HepG2 (cell line): ENCODE data around the gene ARIH2. TPM values are rescaled to one million over a fixed set of nuclear protein-coding genes. Genes with fewer than 3 reads are reported as not detected.

Source experiments
- BHLHE40 ChIP-seq: IDR thresholded peaks from 2 replicates; pipeline ENCODE4 v1.6.1; 2011; ENCODE audit warnings: low read length, improper control_type of control experiment
- MED13 ChIP-seq: sonication (generic); formaldehyde crosslinking; IDR thresholded peaks from 2 replicates; pipeline ENCODE4 v1.5.0; 2020; ENCODE audit warnings: missing genetic modification reagents
- PAF1 ChIP-seq: IDR thresholded peaks from 2 replicates; pipeline ENCODE4 v1.6.1; 2016; ENCODE audit warnings: missing genetic modification reagents, missing compliant biosample characterization
- polyA plus RNA-seq, 8 experiments: library from polyadenylated mRNA; depleted of rRNA in 3 of 8; stranded (reverse) in 7 of 8; unstranded in 1 of 8; fragments of >200 nt; fragmentation: Illumina TruSeq in 4 of 8; extraction: Trizol in 4 of 8; gene quantifications; 2 replicates each; pipeline versions ENCODE4 v1.2.1 to v1.2.3, GENCODE V29; 2011 to 2016; ENCODE audit warnings: low read depth in 4 of 8, missing spikeins in 1 of 8, mixed read lengths in 1 of 8; ENCODE audit not compliant: insufficient read depth in 1 of 8
- total RNA-seq, 5 experiments: library from RNA; depleted of rRNA; stranded (reverse); fragments of >200 nt; fragmentation: Illumina TruSeq; extraction: Trizol; gene quantifications; 2 replicates each; pipeline ENCODE4 v1.2.3, GENCODE V29; 2016; ENCODE audit warnings: low read depth in 1 of 5
- TF ChIP-seq, protein P1 (sequence below): sonication (generic); formaldehyde crosslinking; IDR thresholded peaks from 2 replicates; pipeline ENCODE4 v1.5.0; 2020; ENCODE audit warnings: mild to moderate bottlenecking, missing genetic modification reagents, borderline replicate concordance
- TF ChIP-seq, protein P2 (sequence below): sonication (generic); formaldehyde crosslinking; IDR thresholded peaks from 2 replicates; pipeline ENCODE4 v1.4.0; 2020; ENCODE audit warnings: missing genetic modification reagents
- TF ChIP-seq, protein P3 (sequence below), 2 experiments: sonication (generic) in 1 of 2; formaldehyde crosslinking in 1 of 2; IDR thresholded peaks; 2 replicates each; pipeline versions ENCODE4 v1.6.1 to v1.9.0; 2014 to 2022; ENCODE audit warnings: antibody characterized with exemption in 1 of 2, borderline replicate concordance in 1 of 2, inconsistent platforms in 1 of 2, low read depth in 1 of 2, missing genetic modification reagents in 1 of 2
- TF ChIP-seq, protein P4 (sequence below): sonication (generic); formaldehyde crosslinking; IDR thresholded peaks from 2 replicates; pipeline ENCODE4 v1.4.0; 2020; ENCODE audit warnings: missing genetic modification reagents, mild to moderate bottlenecking, borderline replicate concordance
- TF ChIP-seq, protein P5 (sequence below): sonication (generic); formaldehyde crosslinking; IDR thresholded peaks from 2 replicates; pipeline ENCODE4 v1.4.0; 2020; ENCODE audit warnings: mild to moderate bottlenecking, missing genetic modification reagents

The ARIH2 gene
- total and polyA plus RNA-seq, 2 of the 13 experiments (the other 11 are each of a cell fraction or from before 2014, with no cell fraction given), result 64.8 to 83.3 TPM

DNA sequence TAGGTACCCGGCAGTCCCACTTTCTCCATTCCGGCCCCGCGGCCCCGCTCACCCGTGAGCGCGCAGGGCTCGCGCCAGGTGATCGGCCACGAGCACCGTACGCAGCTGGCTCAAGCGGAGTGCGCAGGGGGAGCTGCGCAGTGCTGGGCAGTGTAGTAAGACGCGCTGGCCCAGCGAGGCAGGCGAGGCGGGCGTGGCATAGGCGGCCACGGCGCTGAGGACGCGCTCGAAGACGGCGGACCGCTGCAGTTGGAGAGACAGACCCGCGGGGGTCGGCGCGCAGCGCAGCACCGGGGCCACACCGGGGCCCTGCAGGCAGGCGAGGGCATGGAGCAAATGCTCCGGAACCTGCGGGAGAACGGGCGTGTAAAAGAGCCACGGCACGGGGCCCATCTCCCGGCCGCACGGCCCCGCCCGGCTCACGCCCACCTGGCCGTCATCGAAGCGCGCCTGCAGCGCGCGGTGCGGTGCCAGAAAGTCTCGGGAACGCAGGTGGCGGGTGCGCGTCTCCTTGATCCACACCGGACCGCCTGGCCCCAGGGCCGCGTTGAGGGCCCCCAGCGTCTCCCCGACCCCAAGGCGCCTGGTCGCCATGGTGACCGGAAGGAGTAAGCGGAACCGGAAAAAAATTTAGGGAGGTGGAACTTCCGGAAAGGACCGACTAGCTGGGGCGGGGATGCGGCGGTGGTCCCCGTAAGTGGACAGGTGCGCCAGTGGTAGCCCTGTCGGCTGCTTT is 99.5 kb downstream of the ARIH2 start, which contains the start of gene DALRD3 (continued):
- TF ChIP-seq, protein P1, sequence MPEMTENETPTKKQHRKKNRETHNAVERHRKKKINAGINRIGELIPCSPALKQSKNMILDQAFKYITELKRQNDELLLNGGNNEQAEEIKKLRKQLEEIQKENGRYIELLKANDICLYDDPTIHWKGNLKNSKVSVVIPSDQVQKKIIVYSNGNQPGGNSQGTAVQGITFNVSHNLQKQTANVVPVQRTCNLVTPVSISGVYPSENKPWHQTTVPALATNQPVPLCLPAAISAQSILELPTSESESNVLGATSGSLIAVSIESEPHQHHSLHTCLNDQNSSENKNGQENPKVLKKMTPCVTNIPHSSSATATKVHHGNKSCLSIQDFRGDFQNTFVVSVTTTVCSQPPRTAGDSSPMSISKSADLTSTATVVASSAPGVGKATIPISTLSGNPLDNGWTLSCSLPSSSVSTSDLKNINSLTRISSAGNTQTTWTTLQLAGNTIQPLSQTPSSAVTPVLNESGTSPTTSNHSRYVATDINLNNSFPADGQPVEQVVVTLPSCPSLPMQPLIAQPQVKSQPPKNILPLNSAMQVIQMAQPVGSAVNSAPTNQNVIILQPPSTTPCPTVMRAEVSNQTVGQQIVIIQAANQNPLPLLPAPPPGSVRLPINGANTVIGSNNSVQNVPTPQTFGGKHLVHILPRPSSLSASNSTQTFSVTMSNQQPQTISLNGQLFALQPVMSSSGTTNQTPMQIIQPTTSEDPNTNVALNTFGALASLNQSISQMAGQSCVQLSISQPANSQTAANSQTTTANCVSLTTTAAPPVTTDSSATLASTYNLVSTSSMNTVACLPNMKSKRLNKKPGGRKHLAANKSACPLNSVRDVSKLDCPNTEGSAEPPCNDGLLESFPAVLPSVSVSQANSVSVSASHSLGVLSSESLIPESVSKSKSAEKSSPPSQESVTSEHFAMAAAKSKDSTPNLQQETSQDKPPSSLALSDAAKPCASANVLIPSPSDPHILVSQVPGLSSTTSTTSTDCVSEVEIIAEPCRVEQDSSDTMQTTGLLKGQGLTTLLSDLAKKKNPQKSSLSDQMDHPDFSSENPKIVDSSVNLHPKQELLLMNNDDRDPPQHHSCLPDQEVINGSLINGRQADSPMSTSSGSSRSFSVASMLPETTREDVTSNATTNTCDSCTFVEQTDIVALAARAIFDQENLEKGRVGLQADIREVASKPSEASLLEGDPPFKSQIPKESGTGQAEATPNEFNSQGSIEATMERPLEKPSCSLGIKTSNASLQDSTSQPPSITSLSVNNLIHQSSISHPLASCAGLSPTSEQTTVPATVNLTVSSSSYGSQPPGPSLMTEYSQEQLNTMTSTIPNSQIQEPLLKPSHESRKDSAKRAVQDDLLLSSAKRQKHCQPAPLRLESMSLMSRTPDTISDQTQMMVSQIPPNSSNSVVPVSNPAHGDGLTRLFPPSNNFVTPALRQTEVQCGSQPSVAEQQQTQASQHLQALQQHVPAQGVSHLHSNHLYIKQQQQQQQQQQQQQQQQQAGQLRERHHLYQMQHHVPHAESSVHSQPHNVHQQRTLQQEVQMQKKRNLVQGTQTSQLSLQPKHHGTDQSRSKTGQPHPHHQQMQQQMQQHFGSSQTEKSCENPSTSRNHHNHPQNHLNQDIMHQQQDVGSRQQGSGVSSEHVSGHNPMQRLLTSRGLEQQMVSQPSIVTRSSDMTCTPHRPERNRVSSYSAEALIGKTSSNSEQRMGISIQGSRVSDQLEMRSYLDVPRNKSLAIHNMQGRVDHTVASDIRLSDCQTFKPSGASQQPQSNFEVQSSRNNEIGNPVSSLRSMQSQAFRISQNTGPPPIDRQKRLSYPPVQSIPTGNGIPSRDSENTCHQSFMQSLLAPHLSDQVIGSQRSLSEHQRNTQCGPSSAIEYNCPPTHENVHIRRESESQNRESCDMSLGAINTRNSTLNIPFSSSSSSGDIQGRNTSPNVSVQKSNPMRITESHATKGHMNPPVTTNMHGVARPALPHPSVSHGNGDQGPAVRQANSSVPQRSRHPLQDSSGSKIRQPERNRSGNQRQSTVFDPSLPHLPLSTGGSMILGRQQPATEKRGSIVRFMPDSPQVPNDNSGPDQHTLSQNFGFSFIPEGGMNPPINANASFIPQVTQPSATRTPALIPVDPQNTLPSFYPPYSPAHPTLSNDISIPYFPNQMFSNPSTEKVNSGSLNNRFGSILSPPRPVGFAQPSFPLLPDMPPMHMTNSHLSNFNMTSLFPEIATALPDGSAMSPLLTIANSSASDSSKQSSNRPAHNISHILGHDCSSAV (CRISPR knock-in tag), result no peak
- TF ChIP-seq PAF1 (no peak), BHLHE40 (0 out of 2 replicates have a peak, but pooled peaks have one; percentile 16), MED13 (CRISPR knock-in tag) (peak; percentile 26; the same call in 1 of the 2 replicates)
- TF ChIP-seq, protein P2, sequence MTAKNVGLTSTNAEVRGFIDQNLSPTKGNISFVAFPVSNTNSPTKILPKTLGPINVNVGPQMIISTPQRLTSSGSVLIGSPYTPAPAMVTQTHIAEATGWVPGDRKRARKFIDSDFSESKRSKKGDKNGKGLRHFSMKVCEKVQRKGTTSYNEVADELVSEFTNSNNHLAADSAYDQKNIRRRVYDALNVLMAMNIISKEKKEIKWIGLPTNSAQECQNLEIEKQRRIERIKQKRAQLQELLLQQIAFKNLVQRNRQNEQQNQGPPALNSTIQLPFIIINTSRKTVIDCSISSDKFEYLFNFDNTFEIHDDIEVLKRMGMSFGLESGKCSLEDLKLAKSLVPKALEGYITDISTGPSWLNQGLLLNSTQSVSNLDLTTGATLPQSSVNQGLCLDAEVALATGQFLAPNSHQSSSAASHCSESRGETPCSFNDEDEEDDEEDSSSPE (CRISPR knock-in tag), result peak; percentile 36; the same call in 1 of the 2 replicates
- TF ChIP-seq, protein P3, sequence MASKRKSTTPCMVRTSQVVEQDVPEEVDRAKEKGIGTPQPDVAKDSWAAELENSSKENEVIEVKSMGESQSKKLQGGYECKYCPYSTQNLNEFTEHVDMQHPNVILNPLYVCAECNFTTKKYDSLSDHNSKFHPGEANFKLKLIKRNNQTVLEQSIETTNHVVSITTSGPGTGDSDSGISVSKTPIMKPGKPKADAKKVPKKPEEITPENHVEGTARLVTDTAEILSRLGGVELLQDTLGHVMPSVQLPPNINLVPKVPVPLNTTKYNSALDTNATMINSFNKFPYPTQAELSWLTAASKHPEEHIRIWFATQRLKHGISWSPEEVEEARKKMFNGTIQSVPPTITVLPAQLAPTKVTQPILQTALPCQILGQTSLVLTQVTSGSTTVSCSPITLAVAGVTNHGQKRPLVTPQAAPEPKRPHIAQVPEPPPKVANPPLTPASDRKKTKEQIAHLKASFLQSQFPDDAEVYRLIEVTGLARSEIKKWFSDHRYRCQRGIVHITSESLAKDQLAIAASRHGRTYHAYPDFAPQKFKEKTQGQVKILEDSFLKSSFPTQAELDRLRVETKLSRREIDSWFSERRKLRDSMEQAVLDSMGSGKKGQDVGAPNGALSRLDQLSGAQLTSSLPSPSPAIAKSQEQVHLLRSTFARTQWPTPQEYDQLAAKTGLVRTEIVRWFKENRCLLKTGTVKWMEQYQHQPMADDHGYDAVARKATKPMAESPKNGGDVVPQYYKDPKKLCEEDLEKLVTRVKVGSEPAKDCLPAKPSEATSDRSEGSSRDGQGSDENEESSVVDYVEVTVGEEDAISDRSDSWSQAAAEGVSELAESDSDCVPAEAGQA (IDR thresholded peaks at IDR 0.05; ENCODE audit: low read depth), result no peak
- TF ChIP-seq, protein P3 (CRISPR knock-in tag; IDR thresholded peaks at IDR 0.05; ENCODE audit: borderline replicate concordance), result peak; percentile 30; the same call in 1 of the 2 replicates
- TF ChIP-seq, protein P4, sequence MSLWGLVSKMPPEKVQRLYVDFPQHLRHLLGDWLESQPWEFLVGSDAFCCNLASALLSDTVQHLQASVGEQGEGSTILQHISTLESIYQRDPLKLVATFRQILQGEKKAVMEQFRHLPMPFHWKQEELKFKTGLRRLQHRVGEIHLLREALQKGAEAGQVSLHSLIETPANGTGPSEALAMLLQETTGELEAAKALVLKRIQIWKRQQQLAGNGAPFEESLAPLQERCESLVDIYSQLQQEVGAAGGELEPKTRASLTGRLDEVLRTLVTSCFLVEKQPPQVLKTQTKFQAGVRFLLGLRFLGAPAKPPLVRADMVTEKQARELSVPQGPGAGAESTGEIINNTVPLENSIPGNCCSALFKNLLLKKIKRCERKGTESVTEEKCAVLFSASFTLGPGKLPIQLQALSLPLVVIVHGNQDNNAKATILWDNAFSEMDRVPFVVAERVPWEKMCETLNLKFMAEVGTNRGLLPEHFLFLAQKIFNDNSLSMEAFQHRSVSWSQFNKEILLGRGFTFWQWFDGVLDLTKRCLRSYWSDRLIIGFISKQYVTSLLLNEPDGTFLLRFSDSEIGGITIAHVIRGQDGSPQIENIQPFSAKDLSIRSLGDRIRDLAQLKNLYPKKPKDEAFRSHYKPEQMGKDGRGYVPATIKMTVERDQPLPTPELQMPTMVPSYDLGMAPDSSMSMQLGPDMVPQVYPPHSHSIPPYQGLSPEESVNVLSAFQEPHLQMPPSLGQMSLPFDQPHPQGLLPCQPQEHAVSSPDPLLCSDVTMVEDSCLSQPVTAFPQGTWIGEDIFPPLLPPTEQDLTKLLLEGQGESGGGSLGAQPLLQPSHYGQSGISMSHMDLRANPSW (CRISPR knock-in tag), result peak; percentile 67; the same call in 1 of the 2 replicates
- TF ChIP-seq, protein P5, sequence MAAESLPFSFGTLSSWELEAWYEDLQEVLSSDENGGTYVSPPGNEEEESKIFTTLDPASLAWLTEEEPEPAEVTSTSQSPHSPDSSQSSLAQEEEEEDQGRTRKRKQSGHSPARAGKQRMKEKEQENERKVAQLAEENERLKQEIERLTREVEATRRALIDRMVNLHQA, result no peak
